Muscle layer of colon (tissue), 2 donors: ENCODE results near the gene STXBP2.

Experiments
- H3K27ac ChIP-seq: one replicate; pipeline ENCODE4 v1.7.0; 2013; ENCODE audit warnings: low read depth, mild to moderate bottlenecking, low read length, moderate library complexity
- H3K27me3 ChIP-seq, 2 donors: one replicate each; pipeline ENCODE4 v1.7.0; 2013; ENCODE audit warnings: low read length in 2 of 2, mild to moderate bottlenecking in 2 of 2; ENCODE audit not compliant: insufficient read depth in 2 of 2, control insufficient read depth in 1 of 2
- H3K36me3 ChIP-seq: one replicate; pipeline ENCODE4 v1.7.0; 2013; ENCODE audit warnings: mild to moderate bottlenecking, low read length; ENCODE audit not compliant: insufficient read depth
- H3K4me1 ChIP-seq: one replicate; pipeline ENCODE4 v1.7.0; 2013; ENCODE audit warnings: mild to moderate bottlenecking, low read length; ENCODE audit not compliant: insufficient read depth
- H3K4me3 ChIP-seq, 2 donors: one replicate each; pipeline ENCODE4 v1.7.0; 2013; ENCODE audit warnings: low read length in 2 of 2, low read depth in 1 of 2, mild to moderate bottlenecking in 1 of 2, moderate library complexity in 1 of 2
- H3K9ac ChIP-seq: one replicate; pipeline ENCODE4 v1.7.0; 2013; ENCODE audit warnings: low read length
- H3K9me3 ChIP-seq: one replicate; pipeline ENCODE4 v1.7.0; 2013; ENCODE audit warnings: mild to moderate bottlenecking, low read length
- donor health status: abdominal sarcoma.
- donor health status: Adenocarcinoma of cecum.

STXBP2 gene

DNA sequence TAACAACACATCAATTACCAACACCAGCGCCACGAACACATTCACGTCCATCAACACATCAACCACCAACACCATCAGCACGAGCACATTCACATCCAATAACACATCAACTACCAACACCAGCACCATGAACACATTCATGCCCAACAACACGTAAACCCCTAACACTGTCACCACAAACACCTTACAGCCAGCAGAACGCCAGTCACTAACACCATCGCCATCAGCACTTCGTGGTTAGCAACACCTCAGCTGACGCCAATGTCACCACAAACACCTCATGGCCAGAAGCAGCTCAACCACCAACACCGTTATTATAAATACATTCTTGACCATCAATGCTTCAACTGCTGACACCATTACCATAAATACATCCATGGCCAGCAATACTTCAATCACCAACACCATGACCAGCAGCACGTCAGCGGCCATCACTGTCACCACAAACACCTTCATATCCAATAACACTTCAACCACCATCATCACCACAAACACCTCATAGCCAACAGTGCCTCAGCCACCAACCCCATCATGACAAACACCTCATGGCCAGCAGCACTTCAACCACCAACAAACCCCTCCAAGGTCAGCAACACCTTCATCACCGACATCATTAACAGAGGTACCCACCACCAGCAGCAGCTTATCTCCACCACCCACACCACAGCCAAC lies 55.6 kb downstream of the STXBP2 start:
- H3K9ac ChIP-seq, result no peak overlapping the region
- H3K27me3 ChIP-seq, result peaks cover 0 to 15% of the 10 kb centered on the region in 2 donors
- H3K4me3 ChIP-seq, result no peak overlapping the region

GRCh38 chr19:7694499-7694898 lies 57.6 kb downstream of the STXBP2 start:
- Histone ChIP-seq H3K4me3 (no peak overlapping the region), H3K27me3 (peaks cover 0 to 25% of the 10 kb centered on the region in 2 donors), H3K36me3 (no peaks in the 10 kb centered on the region), H3K27ac (no peak overlapping the region), H3K4me1 (no peaks in the 10 kb centered on the region), H3K9me3 (no peaks in the 10 kb centered on the region), H3K9ac (no peak overlapping the region)

More for the DNA sequence above, 55.6 kb downstream of the STXBP2 start:
- no peak overlapping the region for H3K27ac ChIP-seq
- H3K9me3 ChIP-seq, result no peaks in the 10 kb centered on the region
- H3K4me1 ChIP-seq, result no peaks in the 10 kb centered on the region
- no peaks in the 10 kb centered on the region for H3K36me3 ChIP-seq
